Kidney (tissue), 14 donors: Measurements from ENCODE around the gene CFAP298. TPM values are rescaled to one million over a fixed set of nuclear protein-coding genes. Genes with fewer than 3 reads are reported as not detected.
A peak's percentile ranks its signal among the peaks of the same experiment; 100 is the strongest.

Experiments used
- DNase-seq, 5 donors: peaks; one replicate each; pipeline ENCODE4 v3.0.0-alpha.2; 2013 to 2020
- FAIRE-seq: peaks from 2 replicates; lab custom pipeline; 2012; peaks lifted over from hg19 to GRCh38; lab: Jason Lieb, UNC
- H3K27ac ChIP-seq, 2 donors: one replicate each; pipeline ENCODE4 v1.7.0; 2013; ENCODE audit warnings: low read depth in 2 of 2, low read length in 2 of 2, inconsistent platforms in 1 of 2
- H3K27me3 ChIP-seq: one replicate; pipeline ENCODE4 v1.7.1; 2013; ENCODE audit warnings: low read length, inconsistent platforms; ENCODE audit not compliant: control insufficient read depth, insufficient read depth
- H3K36me3 ChIP-seq, 3 donors: one replicate each; pipeline versions ENCODE4 v1.7.0 to v1.7.1; 2013; ENCODE audit warnings: low read length in 3 of 3, control low read depth in 1 of 3, inconsistent platforms in 1 of 3; ENCODE audit not compliant: insufficient read depth in 3 of 3, control insufficient read depth in 2 of 3
- H3K4me1 ChIP-seq, 3 donors: one replicate each; pipeline versions ENCODE4 v1.7.0 to v1.7.1; 2013; ENCODE audit warnings: low read length in 3 of 3, inconsistent platforms in 1 of 3, low read depth in 1 of 3; ENCODE audit not compliant: control insufficient read depth in 2 of 3, insufficient read depth in 2 of 3
- H3K4me3 ChIP-seq, 3 donors: one replicate each; pipeline versions ENCODE4 v1.7.0 to v1.8.1; 2013; ENCODE audit warnings: low read length in 3 of 3, control low read depth in 1 of 3, inconsistent platforms in 1 of 3
- H3K9ac ChIP-seq, 3 donors: one replicate each; pipeline versions ENCODE4 v1.7.0 to v1.7.1; 2013; ENCODE audit warnings: low read length in 3 of 3, control low read depth in 1 of 3, inconsistent platforms in 1 of 3
- H3K9me3 ChIP-seq, 3 donors: one replicate each; pipeline versions ENCODE4 v1.7.0 to v1.7.1; 2013; ENCODE audit warnings: low read length in 3 of 3, control low read depth in 1 of 3, inconsistent platforms in 1 of 3; ENCODE audit not compliant: control insufficient read depth in 2 of 3, insufficient read depth in 1 of 3
- intact Hi-C: fragments of 100-400 bp; cut with DNase I; formaldehyde crosslinking; loops from one replicate; pipeline ENCODE4 v1.11.1; 2022
- polyA plus RNA-seq: library from polyadenylated mRNA; stranded (reverse); fragments of 350-450 nt; fragmentation: Illumina TruSeq; extraction: RNeasy Lipid Tissue Mini Kit (QIAGEN cat#74804); gene quantifications from one replicate; pipeline ENCODE4 v1.2.3, GENCODE V29; 2014; ENCODE audit warnings: low read depth, low replicate concordance; ENCODE audit not compliant: insufficient read depth
- total RNA-seq: library from RNA; stranded (reverse); fragmentation: NEBNext Ultra II Directional; extraction: Animal tissue kit (Norgen Biotek cat#: 25700); gene quantifications from one replicate; pipeline ENCODE4 v1.2.1, GENCODE V29; 2021
- TF ChIP-seq, protein P1 (sequence below): IDR thresholded peaks from 3 replicates; pipeline ENCODE4 v1.5.1; 2012; ENCODE audit warnings: mild to moderate bottlenecking, moderate library complexity, borderline replicate concordance; ENCODE audit not compliant: insufficient read depth; ENCODE audit errors: extremely low read depth
- donor health status: control.
- donor health status: control.
- donor health status: control.
- donor health status: control.
- donor health status: control.
- donor health status: DM: yes; HTN: yes; CAD: no.
- donor health status: Normal renal cell carcinoma (clear cell type).

Gene CFAP298
- total and polyA plus RNA-seq, 2 donors from 2014 or later, result 43.8 to 46.9 TPM

GRCh38 chr21:32569261-32570230 lies 42.6 kb downstream of the CFAP298 start:
- TF ChIP-seq, protein P1, sequence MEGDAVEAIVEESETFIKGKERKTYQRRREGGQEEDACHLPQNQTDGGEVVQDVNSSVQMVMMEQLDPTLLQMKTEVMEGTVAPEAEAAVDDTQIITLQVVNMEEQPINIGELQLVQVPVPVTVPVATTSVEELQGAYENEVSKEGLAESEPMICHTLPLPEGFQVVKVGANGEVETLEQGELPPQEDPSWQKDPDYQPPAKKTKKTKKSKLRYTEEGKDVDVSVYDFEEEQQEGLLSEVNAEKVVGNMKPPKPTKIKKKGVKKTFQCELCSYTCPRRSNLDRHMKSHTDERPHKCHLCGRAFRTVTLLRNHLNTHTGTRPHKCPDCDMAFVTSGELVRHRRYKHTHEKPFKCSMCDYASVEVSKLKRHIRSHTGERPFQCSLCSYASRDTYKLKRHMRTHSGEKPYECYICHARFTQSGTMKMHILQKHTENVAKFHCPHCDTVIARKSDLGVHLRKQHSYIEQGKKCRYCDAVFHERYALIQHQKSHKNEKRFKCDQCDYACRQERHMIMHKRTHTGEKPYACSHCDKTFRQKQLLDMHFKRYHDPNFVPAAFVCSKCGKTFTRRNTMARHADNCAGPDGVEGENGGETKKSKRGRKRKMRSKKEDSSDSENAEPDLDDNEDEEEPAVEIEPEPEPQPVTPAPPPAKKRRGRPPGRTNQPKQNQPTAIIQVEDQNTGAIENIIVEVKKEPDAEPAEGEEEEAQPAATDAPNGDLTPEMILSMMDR, result peak; percentile 73
- Histone ChIP-seq H3K4me1 (peaks cover 0 to 7% (median 0%) of the 10 kb centered on the region in 3 donors), H3K9me3 (peaks cover 0 to 4% (median 0%) of the 10 kb centered on the region in 3 donors), H3K27ac (peak overlapping the region; percentile 55 to 68), H3K27me3 (no peaks in the 10 kb centered on the region), H3K36me3 (no peaks in the 10 kb centered on the region), H3K4me3 (peak overlapping the region; percentile 54 to 89 (median 71)), H3K9ac (peak overlapping the region; percentile 17 to 65 (median 18))
- FAIRE-seq, result no peak
- intact Hi-C loops, result no loop called here
- DNase-seq, result peak; percentile 84 to 95 (median 90)

- TF ChIP-seq, protein P1, result no peak
- intact Hi-C loops, result no loop called here
- DNase-seq (no peak), FAIRE-seq (no peak)
- H3K4me1 ChIP-seq, result peaks cover 0 to 5% (median 0%) of the 10 kb centered on the region in 3 donors
- H3K9ac ChIP-seq, result no peak overlapping the region
- no peak overlapping the region for H3K27ac ChIP-seq
- no peaks in the 10 kb centered on the region for H3K27me3 ChIP-seq
- H3K4me3 ChIP-seq, result no peak overlapping the region
- H3K36me3 ChIP-seq, result no peaks in the 10 kb centered on the region
- peaks cover 0 to 6% (median 0%) of the 10 kb centered on the region in 3 donors for H3K9me3 ChIP-seq
Measured at GRCh38 chr21:32567626-32568025, 44.6 kb downstream of the CFAP298 start.

- TF ChIP-seq, protein P1, result no peak
- H3K9ac ChIP-seq, result no peak overlapping the region
- peaks cover 0 to 5% (median 0%) of the 10 kb centered on the region in 3 donors for H3K4me1 ChIP-seq
- DNase-seq (no peak), FAIRE-seq (no peak)
- H3K4me3 ChIP-seq, result no peak overlapping the region
- intact Hi-C loops, result no loop called here
- H3K36me3 ChIP-seq, result no peaks in the 10 kb centered on the region
- no peak overlapping the region for H3K27ac ChIP-seq
- H3K27me3 ChIP-seq, result no peaks in the 10 kb centered on the region
- peaks cover 0 to 6% (median 0%) of the 10 kb centered on the region in 3 donors for H3K9me3 ChIP-seq
Measured at GRCh38 chr21:32566741-32567389, 45.3 kb downstream of the CFAP298 start.
